Mesodermal cell (in vitro differentiated cells): ENCODE measurements around the gene ZNF134.

Experiments
- H3K27ac ChIP-seq: 2 replicates; pipeline ENCODE4 v1.7.0; 2013; ENCODE audit warnings: mild to moderate bottlenecking, low read depth, low read length, moderate library complexity; ENCODE audit not compliant: severe bottlenecking
- H3K36me3 ChIP-seq: 2 replicates; pipeline ENCODE4 v1.7.1; 2013; ENCODE audit warnings: mild to moderate bottlenecking, low read length, moderate library complexity; ENCODE audit not compliant: control insufficient read depth, insufficient read depth
- H3K4me1 ChIP-seq: one replicate; pipeline ENCODE4 v1.7.1; 2013; ENCODE audit warnings: mild to moderate bottlenecking, low read length; ENCODE audit not compliant: insufficient read depth, control insufficient read depth, poor library complexity, severe bottlenecking
- H3K4me3 ChIP-seq: 2 replicates; pipeline ENCODE4 v1.7.0; 2013; ENCODE audit warnings: low read length, control low read depth, mild to moderate bottlenecking; ENCODE audit not compliant: insufficient read depth, poor library complexity, severe bottlenecking; ENCODE audit errors: extremely low read depth
- H3K9me3 ChIP-seq: 2 replicates; pipeline ENCODE4 v1.7.1; 2013; ENCODE audit warnings: mild to moderate bottlenecking, low read length, moderate library complexity; ENCODE audit not compliant: control insufficient read depth
- WGBS, 2 experiments: methylation state at CpG; one replicate each; pipeline ENCODE4 v1.1.5; 2013; ENCODE audit warnings: missing lambda C conversion rate in 2 of 2; ENCODE audit not compliant: insufficient coverage in 2 of 2; 5-methylcytosine and 5-hydroxymethylcytosine counted together

Gene ZNF134

DNA sequence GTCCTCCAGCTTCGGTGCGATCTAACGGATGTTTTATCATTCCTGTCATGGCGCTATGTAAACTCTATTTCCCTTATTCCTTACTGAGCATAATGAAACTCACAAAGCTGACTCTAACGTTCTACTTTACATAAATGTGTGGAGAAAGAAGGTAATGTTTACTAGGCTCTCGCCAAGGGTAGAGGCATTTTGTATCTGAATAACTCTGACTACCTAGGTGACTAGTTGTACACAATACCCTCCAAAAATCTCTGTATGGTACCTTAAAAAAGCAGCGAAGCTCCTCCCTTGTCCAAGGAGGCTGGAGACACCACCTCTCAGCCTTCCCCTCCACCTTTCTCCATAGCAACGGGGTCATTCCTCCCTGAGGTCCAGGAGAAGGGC lies 14.7 kb upstream of the ZNF134 start:
- Histone ChIP-seq H3K4me1 (no peaks in the 10 kb centered on the region), H3K36me3 (peaks cover 8% of the 10 kb centered on the region), H3K27ac (no peak overlapping the region), H3K4me3 (peak overlapping the region; percentile 89), H3K9me3 (peaks cover 17% of the 10 kb centered on the region)
- WGBS, 2 experiments = 13 to 79% methylated on average over 2 to 4 of the region's 8 CpGs

DNA sequence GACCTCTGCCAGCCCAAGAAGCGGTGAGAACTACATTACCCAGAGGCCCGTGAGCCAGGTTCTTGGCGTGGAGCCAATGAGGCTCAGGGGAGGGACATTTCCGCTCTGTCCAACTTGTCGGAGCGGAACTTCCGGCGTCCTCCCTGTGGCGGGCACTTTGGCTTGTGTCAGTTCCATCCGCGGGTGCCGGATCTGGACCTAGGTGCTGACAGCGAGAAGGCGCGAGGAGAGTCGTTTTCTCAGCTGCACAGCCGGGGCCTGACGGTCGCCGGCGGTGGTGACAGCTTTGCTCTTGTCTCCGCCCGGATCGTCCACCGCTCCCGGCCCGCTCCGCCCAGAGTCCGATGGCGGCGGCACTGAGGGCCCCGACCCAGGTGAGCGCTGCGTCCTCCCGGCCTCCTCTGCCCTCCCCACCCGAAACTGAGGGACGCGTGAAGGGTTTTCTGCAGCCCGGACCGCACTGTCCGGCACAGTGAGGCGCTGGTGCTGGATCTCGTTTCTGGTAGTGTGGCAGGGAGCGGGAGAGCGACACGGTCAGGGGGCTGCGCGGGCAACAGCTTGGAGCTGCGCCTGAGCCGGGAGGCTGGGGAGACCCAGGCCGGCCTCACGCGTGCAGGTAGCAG lies 14.2 kb upstream of the ZNF134 start, which contains the start of gene ZNF530:
TSS of gene ZNF530 (plus strand) at position 125 of the 623 bp plus-strand sequence. CDS start 4,461 bp downstream, outside the sequence.
- H3K27ac ChIP-seq = no peak within 1 kb of the TSS
- H3K4me3 ChIP-seq = peak within 1 kb of the TSS; percentile 89
- H3K36me3 ChIP-seq = peaks cover 11% of the 10 kb centered on the region
- H3K4me1 ChIP-seq = no peaks in the 10 kb centered on the region
- 1% methylated on average over 40 to 53 of the region's 53 CpGs for WGBS, 2 experiments
- H3K9me3 ChIP-seq = peaks cover 17% of the 10 kb centered on the region

DNA sequence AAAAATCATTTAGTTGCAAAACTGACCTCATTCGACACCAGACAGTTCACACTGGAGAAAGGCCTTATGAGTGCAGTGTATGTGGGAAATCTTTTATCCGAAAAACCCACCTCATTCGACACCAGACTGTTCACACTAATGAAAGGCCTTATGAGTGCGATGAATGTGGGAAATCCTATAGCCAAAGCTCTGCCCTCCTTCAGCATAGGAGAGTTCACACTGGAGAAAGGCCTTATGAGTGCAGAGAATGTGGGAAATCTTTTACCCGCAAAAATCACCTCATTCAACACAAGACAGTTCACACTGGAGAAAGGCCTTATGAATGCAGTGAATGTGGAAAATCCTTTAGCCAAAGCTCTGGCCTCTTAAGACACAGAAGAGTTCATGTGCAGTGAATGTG lies 7.1 kb upstream of the ZNF134 start:
- Histone ChIP-seq H3K4me3 (no peak overlapping the region), H3K9me3 (peaks cover 6% of the 10 kb centered on the region), H3K4me1 (no peaks in the 10 kb centered on the region), H3K36me3 (peaks cover 35% of the 10 kb centered on the region), H3K27ac (no peak overlapping the region)
- 92 to 100% methylated on average over 1 to 2 of the region's 5 CpGs for WGBS, 2 experiments

DNA sequence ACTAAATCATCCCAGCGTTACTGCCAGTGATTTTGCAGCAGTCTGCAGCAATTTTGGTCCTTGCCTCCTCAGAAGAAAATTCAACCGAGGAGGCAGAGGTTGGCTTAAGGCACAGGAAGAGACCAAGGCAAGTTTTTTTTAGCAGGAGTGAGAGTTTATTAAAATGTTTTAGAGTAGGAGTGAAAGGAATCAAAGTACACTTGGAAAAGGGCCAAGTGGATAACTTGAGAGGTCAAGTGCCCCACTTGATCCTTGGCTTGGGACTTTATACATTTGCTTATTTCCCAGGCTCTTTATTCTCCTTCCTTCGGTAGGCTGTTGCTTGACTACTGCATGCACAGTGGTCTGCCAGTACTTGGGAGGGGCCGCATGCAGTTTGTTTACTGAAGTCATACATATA lies 2.9 kb upstream of the ZNF134 start:
- Histone ChIP-seq H3K4me1 (no peaks in the 10 kb centered on the region), H3K36me3 (peaks cover 29% of the 10 kb centered on the region), H3K27ac (no peak overlapping the region), H3K9me3 (peaks cover 15% of the 10 kb centered on the region), H3K4me3 (no peak overlapping the region)
- 85 to 88% methylated on average over 2 to 3 of the region's 4 CpGs for WGBS, 2 experiments

DNA sequence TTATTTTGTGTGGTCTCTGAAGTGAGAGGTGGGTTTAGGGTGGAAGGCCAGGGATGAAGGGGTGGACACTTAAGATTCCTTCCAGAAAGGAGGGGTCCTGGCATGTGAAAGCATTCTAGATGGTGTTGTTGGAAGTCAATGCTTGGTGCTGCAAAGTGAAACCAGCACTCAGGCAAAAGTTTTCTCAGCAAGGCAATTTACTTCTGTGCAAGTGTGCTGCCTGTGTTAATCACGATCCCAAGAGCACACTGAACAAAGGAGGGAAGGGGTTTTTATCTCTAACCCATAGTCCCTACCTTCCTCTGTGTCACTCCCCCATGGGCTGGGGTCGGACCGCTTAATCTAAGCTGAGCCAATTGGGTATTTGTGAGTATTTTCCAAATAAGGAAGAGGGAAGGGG lies 1.3 kb downstream of the ZNF134 start:
- Histone ChIP-seq H3K9me3 (peaks cover 56% of the 10 kb centered on the region), H3K4me1 (no peaks in the 10 kb centered on the region), H3K27ac (no peak overlapping the region), H3K4me3 (peak overlapping the region; percentile 97), H3K36me3 (peaks cover 56% of the 10 kb centered on the region)
- no CpG with 5 or more reads among the region's 3 CpGs for WGBS, 2 experiments

DNA sequence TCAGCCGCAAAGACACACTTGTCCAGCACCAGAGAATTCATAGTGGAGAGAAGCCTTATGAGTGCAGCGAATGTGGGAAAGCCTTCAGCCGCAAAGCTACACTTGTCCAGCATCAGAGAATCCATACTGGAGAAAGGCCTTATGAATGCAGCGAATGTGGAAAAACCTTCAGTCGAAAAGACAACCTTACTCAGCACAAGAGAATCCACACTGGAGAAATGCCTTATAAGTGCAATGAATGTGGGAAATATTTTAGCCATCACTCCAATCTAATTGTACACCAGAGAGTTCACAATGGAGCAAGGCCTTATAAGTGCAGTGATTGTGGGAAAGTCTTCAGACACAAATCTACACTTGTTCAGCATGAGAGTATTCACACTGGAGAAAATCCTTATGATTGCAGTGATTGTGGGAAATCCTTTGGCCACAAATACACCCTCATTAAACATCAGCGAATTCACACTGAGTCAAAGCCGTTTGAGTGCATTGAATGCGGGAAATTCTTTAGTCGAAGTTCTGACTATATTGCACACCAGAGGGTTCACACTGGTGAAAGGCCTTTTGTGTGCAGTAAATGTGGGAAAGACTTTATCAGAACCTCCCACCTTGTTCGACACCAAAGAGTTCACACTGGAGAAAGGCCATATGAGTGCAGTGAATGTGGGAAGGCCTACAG lies 6.8 kb downstream of the ZNF134 start:
- Histone ChIP-seq H3K27ac (no peak overlapping the region), H3K9me3 (peaks cover 92% of the 10 kb centered on the region), H3K4me1 (no peaks in the 10 kb centered on the region), H3K36me3 (peaks cover 96% of the 10 kb centered on the region), H3K4me3 (no peak overlapping the region)
- WGBS, 2 experiments = 93 to 95% methylated on average over 4 to 6 of the region's 10 CpGs

DNA sequence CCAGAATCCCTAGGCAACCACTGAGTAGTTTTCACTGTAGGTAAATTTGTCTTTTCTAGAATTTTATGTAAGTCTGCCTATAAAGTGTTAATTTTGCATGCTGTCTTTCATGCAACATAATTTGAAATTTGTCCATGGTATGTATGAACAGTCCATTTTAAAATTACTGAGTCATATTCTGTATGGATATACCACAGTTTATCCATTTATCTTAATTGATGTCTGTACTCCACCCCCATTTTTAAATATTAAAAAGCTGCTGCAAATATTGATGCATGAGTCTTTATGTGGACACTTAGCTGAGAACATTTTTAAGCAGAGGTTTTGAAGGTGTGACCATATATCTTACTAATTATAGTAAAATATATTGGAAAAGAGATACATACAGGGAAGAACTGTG lies 9.0 kb downstream of the ZNF134 start:
- H3K27ac ChIP-seq = no peak overlapping the region
- H3K4me1 ChIP-seq = no peaks in the 10 kb centered on the region
- peaks cover 73% of the 10 kb centered on the region for H3K36me3 ChIP-seq
- H3K4me3 ChIP-seq = no peak overlapping the region
- H3K9me3 ChIP-seq = peaks cover 69% of the 10 kb centered on the region

DNA sequence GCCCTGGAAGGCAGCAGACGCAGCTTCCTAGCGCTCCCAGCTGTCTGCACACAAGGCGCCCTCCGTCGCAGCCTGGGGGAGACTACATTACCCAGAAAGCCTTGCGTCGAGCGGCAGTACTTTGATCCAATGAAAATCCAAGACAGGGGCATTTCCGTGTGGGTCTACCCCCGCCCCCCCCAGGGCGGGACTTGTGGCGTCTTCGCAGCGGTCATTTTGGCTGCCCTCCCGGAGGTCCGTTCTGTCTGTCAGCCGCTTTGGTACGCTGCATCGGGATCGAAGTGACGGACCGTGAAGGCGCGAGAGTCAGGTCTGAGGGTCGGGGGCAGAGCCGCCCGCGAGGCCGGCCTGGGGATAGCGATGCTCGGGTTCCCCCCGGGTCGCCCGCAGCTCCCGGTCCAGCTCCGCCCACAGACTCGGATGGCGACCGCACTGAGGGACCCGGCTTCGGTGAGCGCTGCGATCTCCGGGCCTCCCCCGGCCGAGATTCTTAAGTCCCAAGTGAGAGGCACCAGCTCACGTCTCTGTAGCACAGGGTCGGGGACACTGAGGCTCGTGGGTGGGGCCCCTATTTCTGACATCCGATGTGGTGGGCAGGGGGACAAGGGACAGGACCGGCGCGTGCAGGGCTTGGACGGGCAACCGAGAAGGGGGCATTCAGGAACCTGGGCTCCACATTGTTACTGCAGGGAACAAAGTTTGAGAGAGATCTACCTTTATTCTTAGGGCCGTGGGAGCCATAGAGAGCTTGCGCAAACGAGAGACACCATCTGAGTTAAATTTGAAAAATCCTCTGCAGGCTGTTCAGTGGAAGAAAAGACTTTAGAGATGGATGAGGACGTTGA lies 19.2 kb downstream of the ZNF134 start, which contains the start of gene ZNF211:
TSS of gene ZNF211 (plus strand) at position 182 of the 845 bp plus-strand sequence. CDS start at position 361, 179 bp downstream.
- no peaks in the 10 kb centered on the region for H3K4me1 ChIP-seq
- peaks cover 55% of the 10 kb centered on the region for H3K36me3 ChIP-seq

DNA sequence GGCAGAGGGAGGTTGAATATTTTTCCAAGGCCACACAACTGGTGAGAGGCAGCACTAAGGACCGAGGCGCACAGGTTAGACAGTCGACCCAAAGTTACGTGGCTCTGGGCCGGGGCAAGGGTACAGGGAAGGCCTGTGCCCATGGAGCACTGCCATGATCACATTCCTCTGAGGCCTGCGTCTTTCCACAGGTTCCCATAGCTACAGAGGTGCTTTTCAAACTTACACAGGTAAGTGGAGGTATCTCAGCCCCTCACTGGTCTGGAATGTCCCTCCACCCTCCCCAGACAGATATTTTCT lies 19.7 kb downstream of the ZNF134 start:
- Histone ChIP-seq H3K36me3 (peaks cover 55% of the 10 kb centered on the region), H3K27ac (no peak overlapping the region)
- WGBS, 2 experiments = 77 to 87% methylated on average over 6 of the region's 6 CpGs

More for the DNA sequence above, 19.2 kb downstream of the ZNF134 start, which contains the start of gene ZNF211:
- Histone ChIP-seq H3K4me3 (peak within 1 kb of the TSS; percentile 80), H3K9me3 (peaks cover 16% of the 10 kb centered on the region), H3K27ac (no peak within 1 kb of the TSS)
- 2% methylated on average over 49 to 59 of the region's 59 CpGs for WGBS, 2 experiments

DNA sequence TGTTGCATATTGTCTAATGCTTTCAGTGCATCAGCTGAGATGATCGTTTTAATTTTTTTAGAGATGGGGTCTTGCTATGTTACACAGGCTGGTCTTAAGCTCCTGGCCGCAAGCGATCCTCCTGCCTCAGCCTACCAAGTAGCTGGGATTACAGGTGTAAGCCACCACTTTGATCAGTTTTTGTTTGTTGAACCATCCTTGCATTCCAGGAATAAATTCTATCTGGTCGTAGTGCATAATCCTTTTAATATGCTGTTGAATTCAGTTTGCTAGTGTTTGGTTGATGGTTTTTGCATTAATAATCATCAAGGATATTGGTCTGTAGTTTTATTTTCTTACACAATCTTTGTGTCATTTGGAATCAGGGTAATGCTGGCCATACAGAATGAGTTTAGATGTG lies 23.3 kb downstream of the ZNF134 start:
- Histone ChIP-seq H3K36me3 (peaks cover 73% of the 10 kb centered on the region), H3K9me3 (peaks cover 26% of the 10 kb centered on the region)
- 90 to 98% methylated on average over 3 to 4 of the region's 4 CpGs for WGBS, 2 experiments

More for the DNA sequence above, 19.7 kb downstream of the ZNF134 start:
- Histone ChIP-seq H3K9me3 (peaks cover 16% of the 10 kb centered on the region), H3K4me3 (peak overlapping the region; percentile 80), H3K4me1 (no peaks in the 10 kb centered on the region)

More for the DNA sequence above, 23.3 kb downstream of the ZNF134 start:
- Histone ChIP-seq H3K4me3 (no peak overlapping the region), H3K27ac (no peak overlapping the region), H3K4me1 (no peaks in the 10 kb centered on the region)
